HepG2 (cell line): ENCODE results near the gene PARN. TPM values are rescaled to one million over a fixed set of nuclear protein-coding genes. Genes with fewer than 3 reads are reported as not detected.

Experiments
- AHR ChIP-seq: IDR thresholded peaks from 2 replicates; pipeline ENCODE4 v1.6.1; 2018; ENCODE audit warnings: missing genetic modification reagents, missing compliant biosample characterization
- ATF5 ChIP-seq: sonication (generic); formaldehyde crosslinking; IDR thresholded peaks from 2 replicates; pipeline ENCODE4 v1.4.0; 2020; ENCODE audit warnings: mild to moderate bottlenecking, low read depth, missing genetic modification reagents
- CEBPG ChIP-seq: IDR thresholded peaks from 2 replicates; pipeline ENCODE4 v1.6.1; 2016
- CENPX ChIP-seq: sonication (generic); formaldehyde crosslinking; IDR thresholded peaks from 2 replicates; pipeline ENCODE4 v1.9.0; 2021; ENCODE audit warnings: mild to moderate bottlenecking, missing genetic modification reagents, moderate library complexity
- E2F5 ChIP-seq: sonication (generic); formaldehyde crosslinking; conservative IDR thresholded peaks from 2 replicates; pipeline ENCODE4 v1.4.0; 2020; ENCODE audit warnings: missing genetic modification reagents
- GLI4 ChIP-seq: sonication (generic); formaldehyde crosslinking; IDR thresholded peaks from 2 replicates; pipeline ENCODE4 v1.5.1; 2020; ENCODE audit warnings: missing genetic modification reagents, mild to moderate bottlenecking, moderate library complexity, borderline replicate concordance
- HOXD1 ChIP-seq: sonication (generic); formaldehyde crosslinking; IDR thresholded peaks from 2 replicates; pipeline ENCODE4 v1.5.0; 2020; ENCODE audit warnings: missing genetic modification reagents
- NFE2L2 ChIP-seq: fragments of 150-350 bp; IDR thresholded peaks from 2 replicates; pipeline ENCODE4 v1.6.1; 2014; ENCODE audit warnings: low read length
- PBX2 ChIP-seq: IDR thresholded peaks from 2 replicates; pipeline ENCODE4 v1.6.1; 2016; ENCODE audit warnings: control low read depth
- PHB2 ChIP-seq: fragments of 450-650 bp; IDR thresholded peaks from 2 replicates; pipeline ENCODE4 v1.6.1; 2018; ENCODE audit not compliant: partially characterized antibody
- PITX1 ChIP-seq: sonication (generic); formaldehyde crosslinking; IDR thresholded peaks from 2 replicates; pipeline ENCODE4 v1.5.1; 2020; ENCODE audit warnings: mild to moderate bottlenecking, missing genetic modification reagents
- POLR2G ChIP-seq: fragments of 200-400 bp; formaldehyde crosslinking; IDR thresholded peaks from 2 replicates; pipeline ENCODE4 v1.6.1; 2018; ENCODE audit warnings: mild to moderate bottlenecking, low read depth, low read length, moderate library complexity
- SATB2 ChIP-seq: sonication (generic); formaldehyde crosslinking; IDR thresholded peaks from 2 replicates; pipeline ENCODE4 v1.5.0; 2020; ENCODE audit warnings: missing genetic modification reagents
- TCF7L2 ChIP-seq: IDR thresholded peaks from 2 replicates; pipeline ENCODE4 v1.6.1; 2011; ENCODE audit warnings: mild to moderate bottlenecking, low read depth, low read length, moderate library complexity
- TRAFD1 ChIP-seq: sonication (generic); formaldehyde crosslinking; IDR thresholded peaks from 2 replicates; pipeline ENCODE4 v1.5.1; 2020; ENCODE audit warnings: missing genetic modification reagents, mild to moderate bottlenecking, borderline replicate concordance
- ZNF121 ChIP-seq: sonication (generic); formaldehyde crosslinking; IDR thresholded peaks from 2 replicates; pipeline ENCODE4 v1.5.0; 2020; ENCODE audit warnings: mild to moderate bottlenecking, missing genetic modification reagents
- ZNF180 ChIP-seq: sonication (generic); formaldehyde crosslinking; IDR thresholded peaks from 2 replicates; pipeline ENCODE4 v1.4.0; 2020; ENCODE audit warnings: low read depth, missing genetic modification reagents, borderline replicate concordance
- ZNF484 ChIP-seq: sonication (generic); formaldehyde crosslinking; IDR thresholded peaks from 2 replicates; pipeline ENCODE4 v1.5.1; 2020; ENCODE audit warnings: mild to moderate bottlenecking, low read depth, missing genetic modification reagents, borderline replicate concordance
- ZNF609 ChIP-seq: sonication (generic); formaldehyde crosslinking; IDR thresholded peaks from 2 replicates; pipeline ENCODE4 v1.4.0; 2020; ENCODE audit warnings: mild to moderate bottlenecking, missing genetic modification reagents, borderline replicate concordance
- ZSCAN20 ChIP-seq: sonication (generic); formaldehyde crosslinking; IDR thresholded peaks from 2 replicates; pipeline ENCODE4 v1.4.0; 2020; ENCODE audit warnings: missing genetic modification reagents, mild to moderate bottlenecking, borderline replicate concordance
- polyA plus RNA-seq, 8 experiments: library from polyadenylated mRNA; depleted of rRNA in 3 of 8; stranded (reverse) in 7 of 8; unstranded in 1 of 8; fragments of >200 nt; fragmentation: Illumina TruSeq in 4 of 8; extraction: Trizol in 4 of 8; gene quantifications; 2 replicates each; pipeline versions ENCODE4 v1.2.1 to v1.2.3, GENCODE V29; 2011 to 2016; ENCODE audit warnings: low read depth in 4 of 8, missing spikeins in 1 of 8, mixed read lengths in 1 of 8; ENCODE audit not compliant: insufficient read depth in 1 of 8
- total RNA-seq, 5 experiments: library from RNA; depleted of rRNA; stranded (reverse); fragments of >200 nt; fragmentation: Illumina TruSeq; extraction: Trizol; gene quantifications; 2 replicates each; pipeline ENCODE4 v1.2.3, GENCODE V29; 2016; ENCODE audit warnings: low read depth in 1 of 5

Gene PARN
- total and polyA plus RNA-seq, 2 of the 13 experiments (the other 11 are each of a cell fraction or from before 2014, with no cell fraction given): 13.3 to 47.6 TPM

GRCh38 chr16:14405611-14406537 is 224.2 kb downstream of the PARN start (continued):
- TF ChIP-seq ZNF180: 0 out of 2 replicates have a peak, but pooled peaks have one; percentile 43
- TF ChIP-seq ZSCAN20 (CRISPR knock-in tag): 0 out of 2 replicates have a peak, but pooled peaks have one; percentile 65
- peak; percentile 93 for TF ChIP-seq POLR2G
- peak; percentile 61; the same call in 1 of the 2 replicates for TF ChIP-seq CEBPG (CRISPR knock-in tag)
- TF ChIP-seq PITX1: peak; percentile 86
- TF ChIP-seq PHB2: no peak
- no peak for TF ChIP-seq TCF7L2
- TF ChIP-seq ZNF121 (CRISPR knock-in tag): no peak
- TF ChIP-seq AHR: no peak
- TF ChIP-seq TRAFD1 (CRISPR knock-in tag): peak; percentile 96; the same call in 1 of the 2 replicates
- no peak for TF ChIP-seq NFE2L2
- TF ChIP-seq ZNF484 (CRISPR knock-in tag): no peak
- no peak for TF ChIP-seq PBX2
- no peak for TF ChIP-seq E2F5
- TF ChIP-seq SATB2 (CRISPR knock-in tag): peak; percentile 28; the same call in 1 of the 2 replicates
- TF ChIP-seq ZNF609: peak; percentile 62; the same call in 1 of the 2 replicates
- no peak for TF ChIP-seq ATF5 (CRISPR knock-in tag)
- peak; percentile 94 for TF ChIP-seq GLI4 (CRISPR knock-in tag)
- peak; percentile 51; the same call in 1 of the 2 replicates for TF ChIP-seq HOXD1 (CRISPR knock-in tag)
- no peak for TF ChIP-seq CENPX (CRISPR knock-in tag)
